ENCODE results near the gene CXCR6.

DNA sequence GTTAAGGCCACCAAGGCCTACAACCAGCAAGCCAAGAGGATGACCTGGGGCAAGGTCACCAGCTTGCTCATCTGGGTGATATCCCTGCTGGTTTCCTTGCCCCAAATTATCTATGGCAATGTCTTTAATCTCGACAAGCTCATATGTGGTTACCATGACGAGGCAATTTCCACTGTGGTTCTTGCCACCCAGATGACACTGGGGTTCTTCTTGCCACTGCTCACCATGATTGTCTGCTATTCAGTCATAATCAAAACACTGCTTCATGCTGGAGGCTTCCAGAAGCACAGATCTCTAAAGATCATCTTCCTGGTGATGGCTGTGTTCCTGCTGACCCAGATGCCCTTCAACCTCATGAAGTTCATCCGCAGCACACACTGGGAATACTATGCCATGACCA is 3.6 kb downstream of the CXCR6 start:
- TF ChIP-seq GATA2 (CRISPR knock-in tag; IDR thresholded peaks at IDR 0.05) (no peak), CTCF (IDR thresholded peaks at IDR 0.05) (no peak), REST (IDR thresholded peaks at IDR 0.05; ENCODE audit: low read depth, low read length) (no peak), NFIC (IDR thresholded peaks at IDR 0.05; ENCODE audit: borderline replicate concordance) (no peak), ELF1 (IDR thresholded peaks at IDR 0.05) (no peak), POLR2AphosphoS5 (IDR thresholded peaks at IDR 0.05; ENCODE audit: low read depth, low read length) (no peak), SMC3 (IDR thresholded peaks at IDR 0.05; ENCODE audit: low read depth, low read length) (no peak)
- TF ChIP-seq, protein P1, sequence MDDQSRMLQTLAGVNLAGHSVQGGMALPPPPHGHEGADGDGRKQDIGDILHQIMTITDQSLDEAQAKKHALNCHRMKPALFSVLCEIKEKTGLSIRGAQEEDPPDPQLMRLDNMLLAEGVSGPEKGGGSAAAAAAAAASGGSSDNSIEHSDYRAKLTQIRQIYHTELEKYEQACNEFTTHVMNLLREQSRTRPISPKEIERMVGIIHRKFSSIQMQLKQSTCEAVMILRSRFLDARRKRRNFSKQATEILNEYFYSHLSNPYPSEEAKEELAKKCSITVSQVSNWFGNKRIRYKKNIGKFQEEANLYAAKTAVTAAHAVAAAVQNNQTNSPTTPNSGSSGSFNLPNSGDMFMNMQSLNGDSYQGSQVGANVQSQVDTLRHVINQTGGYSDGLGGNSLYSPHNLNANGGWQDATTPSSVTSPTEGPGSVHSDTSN (IDR thresholded peaks at IDR 0.05) = no peak
- TF ChIP-seq, protein P2, sequence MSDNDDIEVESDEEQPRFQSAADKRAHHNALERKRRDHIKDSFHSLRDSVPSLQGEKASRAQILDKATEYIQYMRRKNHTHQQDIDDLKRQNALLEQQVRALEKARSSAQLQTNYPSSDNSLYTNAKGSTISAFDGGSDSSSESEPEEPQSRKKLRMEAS (IDR thresholded peaks at IDR 0.05; ENCODE audit: low read depth) = no peak

All from SK-N-SH (cell line).